PC-3 (cell line): Measurements from ENCODE around the gene PRMT1.

ENCODE experiments used
- EZH2phosphoT487 ChIP-seq: fragments of 300-600 bp; sonication (generic); IDR thresholded peaks from 2 replicates; pipeline ENCODE4 v1.6.1; 2018; ENCODE audit warnings: mild to moderate bottlenecking, antibody characterized with exemption, low read length, borderline replicate concordance
- TF ChIP-seq, protein P1 (sequence below): fragments of 300-600 bp; sonication (generic); conservative IDR thresholded peaks from 2 replicates; pipeline ENCODE4 v1.5.1; 2017; ENCODE audit warnings: antibody characterized with exemption, low read depth, mild to moderate bottlenecking, low read length

DNA sequence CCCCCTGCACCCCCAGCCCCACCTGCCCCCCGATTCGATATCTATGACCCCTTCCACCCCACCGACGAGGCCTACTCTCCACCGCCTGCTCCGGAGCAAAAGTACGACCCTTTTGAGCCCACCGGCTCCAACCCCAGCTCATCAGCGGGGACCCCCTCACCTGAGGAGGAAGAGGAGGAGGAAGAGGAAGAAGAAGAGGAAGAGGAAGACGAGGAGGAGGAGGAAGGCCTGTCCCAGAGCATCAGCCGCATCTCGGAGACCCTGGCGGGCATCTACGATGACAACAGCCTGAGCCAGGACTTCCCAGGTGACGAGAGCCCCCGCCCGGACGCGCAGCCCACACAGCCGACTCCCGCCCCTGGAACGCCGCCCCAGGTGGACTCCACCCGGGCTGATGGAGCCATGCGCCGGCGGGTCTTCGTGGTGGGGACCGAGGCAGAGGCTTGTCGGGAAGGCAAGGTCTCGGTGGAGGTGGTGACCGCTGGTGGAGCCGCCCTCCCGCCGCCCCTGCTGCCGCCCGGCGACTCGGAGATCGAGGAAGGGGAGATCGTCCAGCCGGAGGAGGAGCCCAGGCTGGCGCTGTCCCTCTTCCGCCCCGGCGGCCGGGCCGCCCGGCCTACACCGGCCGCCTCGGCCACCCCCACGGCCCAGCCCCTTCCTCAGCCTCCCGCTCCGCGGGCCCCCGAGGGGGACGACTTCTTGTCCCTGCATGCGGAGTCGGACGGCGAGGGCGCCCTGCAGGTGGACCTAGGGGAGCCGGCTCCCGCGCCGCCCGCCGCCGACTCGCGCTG, 25.8 kb upstream of the PRMT1 start:
- TF ChIP-seq, protein P1, sequence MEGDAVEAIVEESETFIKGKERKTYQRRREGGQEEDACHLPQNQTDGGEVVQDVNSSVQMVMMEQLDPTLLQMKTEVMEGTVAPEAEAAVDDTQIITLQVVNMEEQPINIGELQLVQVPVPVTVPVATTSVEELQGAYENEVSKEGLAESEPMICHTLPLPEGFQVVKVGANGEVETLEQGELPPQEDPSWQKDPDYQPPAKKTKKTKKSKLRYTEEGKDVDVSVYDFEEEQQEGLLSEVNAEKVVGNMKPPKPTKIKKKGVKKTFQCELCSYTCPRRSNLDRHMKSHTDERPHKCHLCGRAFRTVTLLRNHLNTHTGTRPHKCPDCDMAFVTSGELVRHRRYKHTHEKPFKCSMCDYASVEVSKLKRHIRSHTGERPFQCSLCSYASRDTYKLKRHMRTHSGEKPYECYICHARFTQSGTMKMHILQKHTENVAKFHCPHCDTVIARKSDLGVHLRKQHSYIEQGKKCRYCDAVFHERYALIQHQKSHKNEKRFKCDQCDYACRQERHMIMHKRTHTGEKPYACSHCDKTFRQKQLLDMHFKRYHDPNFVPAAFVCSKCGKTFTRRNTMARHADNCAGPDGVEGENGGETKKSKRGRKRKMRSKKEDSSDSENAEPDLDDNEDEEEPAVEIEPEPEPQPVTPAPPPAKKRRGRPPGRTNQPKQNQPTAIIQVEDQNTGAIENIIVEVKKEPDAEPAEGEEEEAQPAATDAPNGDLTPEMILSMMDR = no peak
- no peak for TF ChIP-seq EZH2phosphoT487
